HG03280 (cell line): Measurements from ENCODE around the gene OR9A2.
"Not testable (repeated sequence)": the region's sequence is repeated elsewhere in the genome, so short reads cannot be mapped to it uniquely, and the experiment has no call there.

ENCODE experiments used
- ATAC-seq: cut with Tn5 transposase; IDR thresholded peaks from one replicate; pipeline ENCODE4 v1.9.1; 2021; ENCODE audit warnings: mild to moderate bottlenecking, moderate library complexity; ENCODE audit not compliant: unreplicated experiment

The OR9A2 gene

GRCh38 chr7:142978402-142978801, 48.5 kb downstream of the OR9A2 start:
- ATAC-seq, result not testable (repeated sequence)
